ACHN (cell line): ENCODE measurements around the gene MMP25.

Source experiments
- DNase-seq: peaks from one replicate; pipeline ENCODE4 v3.0.0-alpha.2; 2015
- in situ Hi-C: cut with HindIII; loops from 2 replicates; pipeline ENCODE4 v1.10.0; 2017; ENCODE audit warnings: low sequenced_read_pairs, low pct_ligation_motif_present, low pct_unique_long_range_greater_than_20kb

Gene MMP25

GRCh38 chr16:3013998-3014690, 32.2 kb upstream of the MMP25 start:
- in situ Hi-C loops: no loop called here

DNA sequence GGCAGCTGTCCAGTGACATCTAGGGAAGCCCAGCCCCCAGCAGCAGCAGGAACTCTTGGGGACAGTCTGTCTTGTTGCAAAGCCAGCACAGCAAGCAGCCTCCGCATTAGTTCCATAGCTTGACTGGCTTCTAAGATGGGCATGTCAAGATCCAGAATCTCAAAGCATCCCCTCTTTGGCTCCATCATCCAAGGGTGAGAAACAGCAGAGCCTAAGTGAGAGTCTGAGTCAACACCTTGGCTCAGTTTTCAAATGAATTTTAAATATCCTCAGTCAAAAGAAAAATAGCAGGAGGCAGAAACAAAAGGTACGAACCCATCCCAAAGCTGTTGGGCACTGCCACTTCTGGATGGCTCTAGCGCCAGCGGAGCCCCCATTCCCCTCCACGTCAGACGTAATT, 31.4 kb upstream of the MMP25 start:
- DNase-seq: no peak
- in situ Hi-C loops: no loop called here

More at GRCh38 chr16:3013998-3014690, 32.2 kb upstream of the MMP25 start:
- no peak for DNase-seq

GRCh38 chr16:3015865-3016521, 30.4 kb upstream of the MMP25 start:
- in situ Hi-C loops: no loop called here
- no peak for DNase-seq

DNA sequence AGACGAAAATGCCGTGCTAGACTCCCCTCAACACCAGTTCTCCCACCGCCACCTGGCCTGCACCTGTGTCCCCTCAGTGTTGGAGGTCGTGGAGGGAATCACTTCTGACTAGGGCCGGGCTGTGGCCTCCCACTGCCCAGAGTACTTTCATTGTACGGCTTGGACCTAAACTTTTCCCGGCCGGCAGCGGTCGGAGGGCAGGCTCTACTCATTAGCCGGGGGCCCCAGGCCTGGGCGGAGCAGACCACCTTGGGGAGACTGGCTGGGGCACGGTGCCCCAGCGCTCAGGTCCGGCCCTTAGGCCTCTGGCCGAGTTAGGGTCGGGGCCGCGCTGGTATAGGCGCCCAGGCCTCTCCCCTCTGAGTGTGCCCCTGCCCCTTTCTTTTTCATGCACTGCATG, 29.0 kb upstream of the MMP25 start:
- in situ Hi-C loops: no loop called here
- no peak for DNase-seq

DNA sequence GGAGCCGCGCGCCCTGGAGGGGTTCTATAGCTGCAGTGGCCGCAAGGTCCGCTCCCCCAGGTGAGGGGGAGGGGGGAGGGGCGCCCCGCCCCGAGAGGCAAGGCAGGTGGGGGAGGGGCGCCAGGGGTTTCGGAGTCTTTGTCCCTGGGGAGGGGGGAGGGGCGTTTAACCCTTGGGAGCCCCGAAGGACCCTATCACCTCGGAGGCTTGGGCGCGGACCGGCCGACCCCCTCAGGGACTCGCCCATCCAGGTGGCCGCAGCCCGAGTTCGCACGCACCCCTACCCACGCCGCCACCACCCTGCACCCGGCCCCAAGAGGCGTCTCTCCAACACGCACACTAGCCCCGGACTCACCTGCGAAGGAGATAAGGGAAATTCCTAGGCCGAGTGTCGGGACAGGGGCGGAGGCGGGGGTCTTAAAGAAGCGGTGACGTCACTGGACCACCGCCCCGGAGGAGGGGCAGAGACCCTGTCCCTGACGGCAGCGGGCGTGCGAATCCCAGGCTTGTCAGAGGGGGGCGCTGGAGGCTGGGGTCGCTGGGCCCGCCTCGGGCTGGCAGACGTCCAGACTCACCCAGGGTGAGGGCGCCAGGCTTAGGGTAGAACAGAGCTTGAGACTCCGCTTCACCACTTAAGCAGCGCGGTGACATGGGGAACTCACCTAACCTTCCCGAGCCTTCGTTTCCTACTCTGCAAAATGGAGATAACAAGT, 28.4 kb upstream of the MMP25 start, which contains the start of gene CLDN6:
Gene CLDN6 (minus strand): TSS at position 390 of the 713 bp plus-strand sequence. CDS start 2,162 bp downstream, outside the sequence.
- in situ Hi-C loops: no loop called here
- DNase-seq: no peak

DNA sequence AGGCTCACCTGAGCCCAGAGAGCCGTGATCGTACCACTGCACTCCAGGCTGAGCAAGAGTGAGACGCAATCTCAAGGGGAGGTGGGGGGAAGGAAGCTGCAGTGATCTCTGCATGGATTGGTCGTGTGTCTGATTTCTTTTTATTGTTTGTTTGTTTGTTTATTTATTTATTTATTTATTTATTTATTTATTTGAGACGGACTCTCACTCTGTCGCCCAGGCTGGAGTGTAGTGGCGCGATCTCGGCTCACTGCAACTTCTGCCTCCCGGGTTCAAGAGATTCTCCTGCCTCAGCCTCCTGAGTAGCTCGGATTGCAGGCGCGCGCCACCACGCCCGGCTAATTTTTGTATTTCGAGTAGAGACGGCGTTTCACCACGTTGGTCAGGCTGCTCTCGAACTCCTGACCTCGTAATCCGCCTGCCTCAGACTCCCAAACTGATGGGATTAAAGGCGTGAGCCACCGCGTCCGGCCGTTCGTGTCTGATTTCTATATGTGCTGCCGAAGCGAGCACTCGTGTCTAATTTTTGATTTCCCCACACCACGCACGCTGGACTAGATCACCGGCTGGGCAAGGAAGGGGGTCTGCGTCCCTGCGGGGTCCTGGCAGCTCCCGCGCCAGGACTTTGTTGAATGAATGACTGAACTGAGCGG, 26.6 kb upstream of the MMP25 start:
- in situ Hi-C loops: no loop called here
- DNase-seq: no peak

GRCh38 chr16:3020247-3020603, 26.1 kb upstream of the MMP25 start, which contains the start of gene TNFRSF12A:
Gene TNFRSF12A, plus strand, starts transcription at chr16:3020368. Its CDS starts 30 bp downstream, at chr16:3020398.
- DNase-seq: peak; percentile 87
- in situ Hi-C loops: no loop called here

DNA sequence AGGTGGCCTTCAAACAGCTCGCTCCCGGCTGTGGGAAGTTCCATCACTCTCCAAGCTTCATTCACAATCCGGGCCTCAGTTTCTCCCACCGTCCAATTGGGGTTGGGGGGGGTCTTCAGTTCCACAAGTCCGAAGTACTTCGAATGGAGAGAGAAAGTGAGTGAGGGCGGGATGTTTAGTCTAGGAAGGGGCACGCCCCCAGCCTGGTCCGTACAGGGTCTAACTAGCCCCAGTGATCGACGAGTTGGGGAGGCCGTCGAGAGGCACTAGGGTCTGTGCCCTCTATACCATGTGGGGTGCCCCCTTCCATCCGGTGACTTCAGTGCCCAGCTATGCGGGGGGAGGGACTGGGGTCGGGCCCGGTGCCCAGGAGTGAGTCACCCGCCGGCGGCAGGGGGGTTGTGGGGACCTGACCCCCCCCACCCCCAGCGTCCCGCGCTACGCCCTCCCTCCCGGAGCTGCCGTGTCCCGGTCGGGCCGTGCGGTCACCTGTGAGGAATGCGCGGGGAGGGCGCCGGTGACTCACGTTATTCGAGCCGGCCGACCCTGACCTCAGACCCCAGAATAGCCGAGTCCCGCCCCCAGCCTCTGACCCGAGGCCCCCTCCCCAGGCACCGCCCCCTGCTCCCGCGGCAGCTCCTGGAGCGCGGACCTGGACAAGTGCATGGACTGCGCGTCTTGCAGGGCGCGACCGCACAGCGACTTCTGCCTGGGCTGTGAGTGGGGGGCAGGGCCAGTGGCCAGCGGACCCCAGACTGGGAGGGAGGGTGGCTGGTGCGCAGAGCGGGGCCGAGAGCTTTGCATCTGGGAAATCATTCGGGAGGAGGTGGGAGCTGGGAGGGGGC, 25.5 kb upstream of the MMP25 start:
- in situ Hi-C loops: no loop called here
- peak; percentile 96 for DNase-seq

- in situ Hi-C loops: no loop called here
- DNase-seq: peak; percentile 97
Observed at GRCh38 chr16:3021449-3022207, 24.7 kb upstream of the MMP25 start.

GRCh38 chr16:3022208-3022683, 24.1 kb upstream of the MMP25 start:
- DNase-seq: peak; percentile 97
- in situ Hi-C loops: no loop called here

- in situ Hi-C loops: no loop called here
Observed at GRCh38 chr16:3022684-3023414, 23.5 kb upstream of the MMP25 start.

GRCh38 chr16:3023415-3023668, 23.0 kb upstream of the MMP25 start:
- in situ Hi-C loops: no loop called here
- DNase-seq: peak; percentile 92

More at GRCh38 chr16:3022684-3023414, 23.5 kb upstream of the MMP25 start:
- no peak for DNase-seq

DNA sequence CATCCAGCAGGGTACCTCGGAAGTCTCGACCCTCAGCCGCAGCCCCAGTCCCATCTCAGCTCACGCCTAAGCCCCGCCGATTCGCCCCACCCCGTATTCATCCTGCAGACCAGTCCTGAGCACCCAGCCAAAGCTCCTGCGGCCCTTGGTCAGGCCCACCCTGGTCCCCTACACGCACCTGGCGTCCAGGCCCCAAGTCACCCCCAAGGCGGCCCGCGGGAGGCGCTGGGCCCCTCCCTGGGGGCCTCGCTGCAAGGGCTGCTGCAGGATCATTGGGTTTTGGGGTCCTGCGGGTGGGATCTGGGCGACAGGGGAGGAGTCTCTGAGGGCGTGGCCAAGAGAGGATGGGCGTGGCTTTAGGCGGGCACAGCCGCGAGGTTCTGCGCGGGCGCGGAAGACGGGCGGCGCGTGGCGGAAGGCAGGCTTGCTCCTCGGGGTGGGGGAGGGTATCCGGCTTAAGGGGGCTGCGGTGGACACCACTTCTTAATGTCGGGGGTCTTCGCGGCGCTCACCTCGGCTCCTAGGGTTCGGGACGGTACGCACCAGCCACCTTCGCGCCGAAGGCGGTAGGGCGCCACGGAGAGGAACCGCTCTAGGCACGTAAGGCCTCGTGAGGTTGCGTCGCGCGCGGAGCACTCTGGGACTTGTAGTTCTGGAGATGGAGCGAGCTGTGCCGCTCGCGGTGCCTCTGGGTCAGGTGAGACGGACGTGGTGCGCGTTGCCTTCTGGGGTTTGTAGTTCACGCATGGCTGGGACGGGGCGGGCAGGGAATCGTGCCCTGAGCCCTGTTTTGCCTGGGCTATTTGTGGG, 22.5 kb upstream of the MMP25 start, which contains the start of the genes HCFC1R1 and THOC6:
Gene HCFC1R1 (minus strand): TSS at position 274 of the 810 bp plus-strand sequence. CDS start 1 bp downstream, at position 273.
Gene THOC6 (plus strand): TSS at position 367 of the 810 bp plus-strand sequence. CDS start 292 bp downstream, at position 659.
- in situ Hi-C loops: no loop called here

DNA sequence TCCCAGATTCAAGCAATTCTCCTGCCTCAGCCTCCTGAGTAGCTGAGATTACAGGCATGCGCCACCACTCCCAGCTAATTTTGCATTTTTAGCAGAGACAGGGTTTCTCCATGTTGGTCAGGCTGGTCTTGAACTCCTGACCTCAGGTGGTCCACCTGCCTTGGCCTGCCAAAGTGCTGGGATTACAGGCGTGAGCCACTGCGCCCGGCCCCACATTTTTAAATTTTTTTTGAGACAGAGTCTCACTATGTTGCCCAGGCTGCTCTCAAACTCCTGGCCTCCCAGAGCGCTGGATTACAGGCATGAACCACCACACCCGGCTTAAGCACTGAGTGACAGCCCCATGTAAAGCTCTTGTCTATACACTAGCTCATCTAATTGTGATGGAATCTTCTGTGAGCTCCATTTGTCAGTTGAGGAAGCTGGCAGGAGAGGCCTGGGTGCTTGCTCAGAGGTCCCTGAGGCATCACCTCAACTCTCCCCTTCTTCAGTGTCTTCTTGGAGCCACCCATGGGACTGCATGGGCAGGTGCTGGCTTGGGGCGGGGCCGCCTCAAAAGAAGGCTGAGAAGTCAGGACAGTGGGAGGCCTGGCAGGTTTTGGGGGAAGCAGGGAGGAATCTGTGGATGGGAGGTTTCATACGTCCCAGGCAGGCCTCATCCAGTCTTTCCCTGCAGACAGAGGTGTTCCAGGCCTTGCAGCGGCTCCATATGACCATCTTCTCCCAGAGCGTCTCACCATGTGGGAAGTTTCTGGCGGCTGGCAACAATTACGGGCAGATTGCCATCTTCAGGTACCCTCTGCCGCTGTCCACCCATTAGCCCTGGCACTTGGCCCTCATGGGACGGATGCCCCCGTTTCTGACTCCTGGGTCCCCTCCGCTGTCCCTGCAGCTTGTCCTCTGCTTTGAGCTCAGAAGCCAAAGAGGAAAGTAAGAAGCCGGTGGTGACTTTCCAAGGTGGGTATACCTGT, 21.0 kb upstream of the MMP25 start:
- in situ Hi-C loops: no loop called here
- DNase-seq: no peak

More for the DNA sequence above, 22.5 kb upstream of the MMP25 start, which contains the start of the genes HCFC1R1 and THOC6:
- DNase-seq: peak; percentile 99

DNA sequence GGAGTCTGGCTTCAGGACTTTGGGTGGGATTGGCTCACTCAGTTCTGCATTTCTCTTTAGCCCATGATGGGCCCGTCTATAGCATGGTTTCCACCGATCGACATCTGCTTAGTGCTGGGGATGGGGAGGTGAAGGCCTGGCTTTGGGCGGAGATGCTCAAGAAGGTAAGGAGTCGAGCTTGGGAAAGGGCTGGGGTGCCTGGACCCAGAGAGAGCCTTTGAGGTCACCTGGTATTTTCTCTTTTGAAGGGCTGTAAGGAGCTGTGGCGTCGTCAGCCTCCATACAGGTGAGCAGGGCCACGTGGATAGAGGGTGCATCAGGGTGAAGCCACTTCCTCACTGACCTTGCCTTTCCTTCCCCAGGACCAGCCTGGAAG, 20.4 kb upstream of the MMP25 start:
- DNase-seq: no peak
- in situ Hi-C loops: no loop called here
